WTC11 (cell line): ENCODE data around the gene MYG1. TPM values are rescaled to one million over a fixed set of nuclear protein-coding genes. Genes with fewer than 3 reads are reported as not detected.

Source experiments
- ATAC-seq: fragments of 200-7000 bp; cut with Tn5 transposase; 2 replicates; pipeline ENCODE4 v1.10.0; 2021; ENCODE audit warnings: mild to moderate bottlenecking, moderate library complexity
- CTCF ChIA-PET: fragments of 300-600 bp; sonication (Branson Sonifier 250); formaldehyde crosslinking; loops from one replicate; lab custom pipeline; 2021; ENCODE audit warnings: antibody characterized with exemption; lab: Charles Lee
- POLR2A ChIA-PET: fragments of 350-600 bp; sonication (Branson Sonifier 250); formaldehyde crosslinking; loops from one replicate; lab custom pipeline; 2021; ENCODE audit warnings: antibody characterized with exemption; lab: Charles Lee
- DNase-seq: peaks from one replicate; pipeline ENCODE4 v3.0.0; 2021; ENCODE audit warnings: low spot score
- H3K27ac Mint-ChIP-seq: 2 replicates; pipeline ENCODE4 v1.8.0; 2021; ENCODE audit warnings: mixed read lengths
- H3K27me3 Mint-ChIP-seq: 2 replicates; pipeline ENCODE4 v1.8.0; 2021; ENCODE audit warnings: low read depth, mild to moderate bottlenecking, moderate library complexity, mixed read lengths
- H3K36me3 Mint-ChIP-seq: 2 replicates; pipeline ENCODE4 v1.8.0; 2021; ENCODE audit warnings: mixed read lengths
- H3K4me1 Mint-ChIP-seq: 2 replicates; pipeline ENCODE4 v1.8.0; 2022; ENCODE audit warnings: mixed read lengths
- H3K4me3 Mint-ChIP-seq: 2 replicates; pipeline ENCODE4 v1.8.0; 2021; ENCODE audit warnings: mild to moderate bottlenecking, moderate library complexity, mixed read lengths
- H3K9me3 Mint-ChIP-seq: 2 replicates; pipeline ENCODE4 v1.8.0; 2021; ENCODE audit warnings: mixed read lengths
- ATF3 ChIP-seq: sonication (generic); formaldehyde crosslinking; conservative IDR thresholded peaks from 2 replicates; pipeline ENCODE4 v1.8.1; 2022; ENCODE audit warnings: mild to moderate bottlenecking, missing genetic modification reagents
- CREB1 ChIP-seq: sonication (generic); formaldehyde crosslinking; IDR thresholded peaks from 2 replicates; pipeline ENCODE4 v1.8.0; 2023; ENCODE audit warnings: mild to moderate bottlenecking, missing genetic modification reagents
- CREM ChIP-seq: sonication (generic); formaldehyde crosslinking; IDR thresholded peaks from 2 replicates; pipeline ENCODE4 v1.8.1; 2022; ENCODE audit warnings: mild to moderate bottlenecking, missing genetic modification reagents, moderate library complexity
- E2F4 ChIP-seq: sonication (generic); formaldehyde crosslinking; IDR thresholded peaks from 2 replicates; pipeline ENCODE4 v1.8.1; 2022; ENCODE audit warnings: low read depth, mild to moderate bottlenecking, moderate library complexity, missing genetic modification reagents, borderline replicate concordance
- E2F5 ChIP-seq: sonication (generic); formaldehyde crosslinking; IDR thresholded peaks from 2 replicates; pipeline ENCODE4 v1.8.1; 2022; ENCODE audit warnings: mild to moderate bottlenecking, moderate library complexity, missing genetic modification reagents
- FOXJ3 ChIP-seq: sonication (generic); formaldehyde crosslinking; IDR thresholded peaks from 2 replicates; pipeline ENCODE4 v1.9.0; 2021; ENCODE audit warnings: missing genetic modification reagents, mild to moderate bottlenecking, borderline replicate concordance
- FOXK1 ChIP-seq: sonication (generic); formaldehyde crosslinking; IDR thresholded peaks from 2 replicates; pipeline ENCODE4 v1.8.0; 2022; ENCODE audit warnings: mild to moderate bottlenecking, moderate library complexity, missing genetic modification reagents
- FOXP1 ChIP-seq: sonication (generic); formaldehyde crosslinking; IDR thresholded peaks from 2 replicates; pipeline ENCODE4 v1.8.0; 2022; ENCODE audit warnings: missing genetic modification reagents, mild to moderate bottlenecking, moderate library complexity, borderline replicate concordance
- FOXP4 ChIP-seq: sonication (generic); formaldehyde crosslinking; IDR thresholded peaks from 2 replicates; pipeline ENCODE4 v1.8.0; 2022; ENCODE audit warnings: mild to moderate bottlenecking, missing genetic modification reagents
- GABPB1 ChIP-seq: sonication (generic); formaldehyde crosslinking; IDR thresholded peaks from 2 replicates; pipeline ENCODE4 v1.8.1; 2023; ENCODE audit warnings: mild to moderate bottlenecking, missing genetic modification reagents
- GRHL2 ChIP-seq: fragments of 250-450 bp; sonication (Bioruptor Pico); IDR thresholded peaks from 2 replicates; pipeline ENCODE4 v1.8.0; 2022; ENCODE audit warnings: mild to moderate bottlenecking, moderate library complexity; ENCODE audit not compliant: insufficient replicate concordance, severe bottlenecking
- HMGXB4 ChIP-seq: sonication (generic); formaldehyde crosslinking; IDR thresholded peaks from 2 replicates; pipeline ENCODE4 v1.8.1; 2023; ENCODE audit warnings: mild to moderate bottlenecking, moderate library complexity, missing genetic modification reagents
- IRF2 ChIP-seq: sonication (generic); formaldehyde crosslinking; IDR thresholded peaks from 2 replicates; pipeline ENCODE4 v1.8.0; 2022; ENCODE audit warnings: low read depth, missing genetic modification reagents, borderline replicate concordance
- JUN ChIP-seq: sonication (generic); formaldehyde crosslinking; IDR thresholded peaks from 2 replicates; pipeline ENCODE4 v1.8.0; 2023; ENCODE audit warnings: mild to moderate bottlenecking, missing genetic modification reagents
- KAT7 ChIP-seq: sonication (generic); formaldehyde crosslinking; IDR thresholded peaks from 2 replicates; pipeline ENCODE4 v1.8.1; 2023; ENCODE audit warnings: missing genetic modification reagents, mild to moderate bottlenecking, borderline replicate concordance
- MAX ChIP-seq: sonication (generic); formaldehyde crosslinking; IDR thresholded peaks from 2 replicates; pipeline ENCODE4 v1.8.0; 2022; ENCODE audit warnings: mild to moderate bottlenecking, missing genetic modification reagents
- MXD4 ChIP-seq: fragments of 250-450 bp; sonication (Bioruptor Pico); IDR thresholded peaks from 2 replicates; pipeline ENCODE4 v1.8.0; 2021; ENCODE audit warnings: mild to moderate bottlenecking, moderate library complexity, borderline replicate concordance
- NR3C1 ChIP-seq: sonication (generic); formaldehyde crosslinking; conservative IDR thresholded peaks from 2 replicates; pipeline ENCODE4 v1.8.1; 2023; ENCODE audit warnings: low read depth, mild to moderate bottlenecking, missing genetic modification reagents
- PRDM15 ChIP-seq: sonication (generic); formaldehyde crosslinking; IDR thresholded peaks from 2 replicates; pipeline ENCODE4 v1.8.0; 2022; ENCODE audit warnings: missing genetic modification reagents
- PREB ChIP-seq: sonication (generic); formaldehyde crosslinking; IDR thresholded peaks from 2 replicates; pipeline ENCODE4 v1.8.1; 2022; ENCODE audit warnings: mild to moderate bottlenecking, missing genetic modification reagents, moderate library complexity, borderline replicate concordance
- RELA ChIP-seq: sonication (generic); formaldehyde crosslinking; IDR thresholded peaks from 2 replicates; pipeline ENCODE4 v1.8.1; 2022; ENCODE audit warnings: missing genetic modification reagents, mild to moderate bottlenecking, borderline replicate concordance
- TCF7 ChIP-seq: sonication (generic); formaldehyde crosslinking; IDR thresholded peaks from 2 replicates; pipeline ENCODE4 v1.8.0; 2022; ENCODE audit warnings: mild to moderate bottlenecking, low read depth, missing genetic modification reagents, moderate library complexity
- TEAD1 ChIP-seq: sonication (generic); formaldehyde crosslinking; IDR thresholded peaks from 2 replicates; pipeline ENCODE4 v1.8.0; 2022; ENCODE audit warnings: mild to moderate bottlenecking, missing genetic modification reagents
- ZNF121 ChIP-seq: sonication (generic); formaldehyde crosslinking; IDR thresholded peaks from 2 replicates; pipeline ENCODE4 v1.8.0; 2023; ENCODE audit warnings: missing genetic modification reagents
- ZNF671 ChIP-seq: fragments of 250-450 bp; sonication (Bioruptor Pico); IDR thresholded peaks from 2 replicates; pipeline ENCODE4 v1.8.0; 2021; ENCODE audit warnings: mild to moderate bottlenecking
- total RNA-seq: library from RNA; stranded (reverse); gene quantifications from 3 replicates; pipeline ENCODE4 v1.2.3, GENCODE V29; 2021

MYG1 gene
- total RNA-seq, 1 experiment from 2014 or later = 93.1 TPM

GRCh38 chr12:53288322-53288721, 11.2 kb upstream of the MYG1 start:
- Mint-ChIP-seq H3K4me1 (no peaks in the 10 kb centered on the region), H3K27me3 (no peaks in the 10 kb centered on the region), H3K27ac (peak overlapping the region; percentile 25; the same call in 1 of the 2 replicates), H3K36me3 (peaks cover 60% of the 10 kb centered on the region), H3K4me3 (no peak overlapping the region), H3K9me3 (no peaks in the 10 kb centered on the region)
- DNase-seq (no peak), ATAC-seq (no peak)
- TF ChIP-seq TCF7 = no peak
- TF ChIP-seq FOXK1 (CRISPR knock-in tag) = no peak
- no peak for TF ChIP-seq E2F4 (CRISPR knock-in tag)
- no peak for TF ChIP-seq RELA (CRISPR knock-in tag)
- TF ChIP-seq MXD4 = no peak
- no peak for TF ChIP-seq HMGXB4 (CRISPR knock-in tag)
- TF ChIP-seq MAX = no peak
- TF ChIP-seq FOXJ3 (CRISPR knock-in tag) = no peak
- no peak for TF ChIP-seq ZNF121
- no peak for TF ChIP-seq ATF3 (CRISPR knock-in tag)
- TF ChIP-seq E2F5 (CRISPR knock-in tag) = no peak
- TF ChIP-seq CREB1 (CRISPR knock-in tag) = no peak
- no peak for TF ChIP-seq FOXP4
- no peak for TF ChIP-seq FOXP1
- no peak for TF ChIP-seq NR3C1 (CRISPR knock-in tag)
- TF ChIP-seq GABPB1 (CRISPR knock-in tag) = no peak
- TF ChIP-seq IRF2 (CRISPR knock-in tag) = no peak
- POLR2A ChIA-PET = no interaction called here
- CTCF ChIA-PET = interaction anchor here (0.7 to 15.2 kb wide), 4 partner anchors 11 to 113 kb away, joined by 3 to 161 read pairs (median 4); partner anchors contain the start of gene MYG1

GRCh38 chr12:53289891-53290290, 9.6 kb upstream of the MYG1 start:
- H3K36me3 Mint-ChIP-seq = peaks cover 49% of the 10 kb centered on the region
- DNase-seq = no peak
- POLR2A ChIA-PET = no interaction called here
- H3K27me3 Mint-ChIP-seq = no peaks in the 10 kb centered on the region
- H3K9me3 Mint-ChIP-seq = no peaks in the 10 kb centered on the region
- TF ChIP-seq PREB (CRISPR knock-in tag) = no peak
- no peak for TF ChIP-seq CREM (CRISPR knock-in tag)
- TF ChIP-seq FOXP1 = no peak
- TF ChIP-seq GRHL2 (CRISPR knock-in tag) = no peak
- TF ChIP-seq KAT7 (CRISPR knock-in tag) = no peak
- TF ChIP-seq ZNF671 (CRISPR knock-in tag) = no peak
- no peak for TF ChIP-seq TEAD1 (CRISPR knock-in tag)
- no peak for TF ChIP-seq PRDM15 (CRISPR knock-in tag)
- TF ChIP-seq JUN (CRISPR knock-in tag) = no peak
- peaks cover 2% of the 10 kb centered on the region for H3K4me1 Mint-ChIP-seq
- ATAC-seq = no peak
- no peak overlapping the region for H3K27ac Mint-ChIP-seq
- CTCF ChIA-PET = interaction anchor here (1.5 to 15.2 kb wide), 3 partner anchors 22 to 93 kb away, joined by 3 to 161 read pairs (median 5); no protein-coding TSS in a partner anchor
- no peak overlapping the region for H3K4me3 Mint-ChIP-seq
